Fibroblast of skin of left quadriceps (primary cell): ENCODE data around the gene ABCA5.
"Not testable (repeated sequence)": the region's sequence is repeated elsewhere in the genome, so short reads cannot be mapped to it uniquely, and the experiment has no call there.

Experiments used
- DNase-seq, 2 experiments: peaks; one replicate each; pipeline ENCODE4 v3.0.0-alpha.2; 2013; ENCODE audit warnings: low read depth in 2 of 2

Gene ABCA5

GRCh38 chr17:69207151-69207550 lies 119.8 kb downstream of the ABCA5 start:
- DNase-seq, result no peak

GRCh38 chr17:69198238-69198637 lies 128.7 kb downstream of the ABCA5 start:
- DNase-seq, result no peak

- DNase-seq, result not testable (repeated sequence)
Measured at GRCh38 chr17:69196105-69196653, 130.8 kb downstream of the ABCA5 start.
